HUDEP-2 (cell line): ENCODE results near the gene CD8B2.
"Not testable (repeated sequence)": the region's sequence is repeated elsewhere in the genome, so short reads cannot be mapped to it uniquely, and the experiment has no call there.

Experiments
- DNase-seq, 76 experiments: peaks; one replicate each; lab custom pipeline; 2025; ENCODE audit not compliant: unreplicated experiment in 76 of 76; lab: John Stamatoyannopoulos, UW

The CD8B2 gene

GRCh38 chr2:106547164-106547903 is 60.2 kb downstream of the CD8B2 start:
- DNase-seq = no peak

GRCh38 chr2:106551417-106552130 is 64.4 kb downstream of the CD8B2 start:
- DNase-seq = no peak

GRCh38 chr2:106552921-106553320 is 65.8 kb downstream of the CD8B2 start:
- DNase-seq = no peak

GRCh38 chr2:106553321-106553720 is 66.2 kb downstream of the CD8B2 start:
- DNase-seq = no peak

GRCh38 chr2:106554411-106554810 is 67.2 kb downstream of the CD8B2 start:
- DNase-seq = no peak

- no peak for DNase-seq
Measured at GRCh38 chr2:106555053-106555452, 67.9 kb downstream of the CD8B2 start.

GRCh38 chr2:106559786-106560185 is 72.6 kb downstream of the CD8B2 start:
- DNase-seq = not testable (repeated sequence)

- DNase-seq = no peak
Measured at GRCh38 chr2:106560773-106561172, 73.6 kb downstream of the CD8B2 start.

- DNase-seq = no peak
Measured at GRCh38 chr2:106561356-106561755, 74.2 kb downstream of the CD8B2 start.

- DNase-seq = no peak
Measured at GRCh38 chr2:106561803-106562202, 74.6 kb downstream of the CD8B2 start.

- DNase-seq = no peak
Measured at GRCh38 chr2:106562268-106563186, 75.4 kb downstream of the CD8B2 start.

GRCh38 chr2:106563195-106563594 is 76.0 kb downstream of the CD8B2 start:
- DNase-seq = no peak

- no peak for DNase-seq
Measured at GRCh38 chr2:106565599-106565998, 78.4 kb downstream of the CD8B2 start.

GRCh38 chr2:106566050-106566449 is 78.9 kb downstream of the CD8B2 start:
- no peak for DNase-seq

- not testable (repeated sequence) for DNase-seq
Measured at GRCh38 chr2:106566484-106566883, 79.3 kb downstream of the CD8B2 start.

GRCh38 chr2:106570316-106570715 is 83.2 kb downstream of the CD8B2 start:
- no peak for DNase-seq
